Measurements from ENCODE around the gene VPS51.

The VPS51 gene

GRCh38 chr11:65095974-65096806, at the start of gene VPS51:
VPS51 (plus strand) TSS chr11:65096214; CDS start chr11:65096251, 37 bp downstream.
- DNase-seq (ENCODE audit: low spot score): peak; percentile 91

- DNase-seq (ENCODE audit: low spot score): no peak
Measured at GRCh38 chr11:65047581-65048422, 48.2 kb upstream of the VPS51 start.

GRCh38 chr11:65051398-65051858, 44.6 kb upstream of the VPS51 start:
- DNase-seq (ENCODE audit: low spot score): no peak

- DNase-seq (ENCODE audit: low spot score): no peak
Measured at GRCh38 chr11:65053827-65054508, 42.0 kb upstream of the VPS51 start.

- no peak for DNase-seq (ENCODE audit: low spot score)
Measured at GRCh38 chr11:65055538-65055937, 40.5 kb upstream of the VPS51 start.

- no peak for DNase-seq (ENCODE audit: low spot score)
Measured at GRCh38 chr11:65056999-65057398, 39.0 kb upstream of the VPS51 start.

GRCh38 chr11:65057526-65057925, 38.5 kb upstream of the VPS51 start:
- no peak for DNase-seq (ENCODE audit: low spot score)

- no peak for DNase-seq (ENCODE audit: low spot score)
Measured at GRCh38 chr11:65058012-65058411, 38.0 kb upstream of the VPS51 start.

GRCh38 chr11:65058419-65059054, 37.5 kb upstream of the VPS51 start, which contains the start of gene NAALADL1:
NAALADL1 (minus strand) TSS chr11:65058553; CDS start chr11:65058521, 32 bp downstream.
- DNase-seq (ENCODE audit: low spot score): no peak

GRCh38 chr11:65059523-65059922, 36.5 kb upstream of the VPS51 start:
- DNase-seq (ENCODE audit: low spot score): no peak

- no peak for DNase-seq (ENCODE audit: low spot score)
Measured at GRCh38 chr11:65059959-65060824, 35.8 kb upstream of the VPS51 start.

GRCh38 chr11:65060913-65061408, 35.1 kb upstream of the VPS51 start:
- no peak for DNase-seq (ENCODE audit: low spot score)

GRCh38 chr11:65063532-65063931, 32.5 kb upstream of the VPS51 start:
- DNase-seq (ENCODE audit: low spot score): no peak

- DNase-seq (ENCODE audit: low spot score): no peak
Measured at GRCh38 chr11:65064847-65065240, 31.2 kb upstream of the VPS51 start.

- no peak for DNase-seq (ENCODE audit: low spot score)
Measured at GRCh38 chr11:65065851-65066250, 30.2 kb upstream of the VPS51 start.

GRCh38 chr11:65066315-65066714, 29.7 kb upstream of the VPS51 start:
- no peak for DNase-seq (ENCODE audit: low spot score)

GRCh38 chr11:65066805-65067291, 29.2 kb upstream of the VPS51 start:
- DNase-seq (ENCODE audit: low spot score): no peak

GRCh38 chr11:65067446-65067845, 28.6 kb upstream of the VPS51 start:
- DNase-seq (ENCODE audit: low spot score): no peak

- no peak for DNase-seq (ENCODE audit: low spot score)
Measured at GRCh38 chr11:65069217-65069616, 26.8 kb upstream of the VPS51 start.

GRCh38 chr11:65071907-65072630, 23.9 kb upstream of the VPS51 start:
- no peak for DNase-seq (ENCODE audit: low spot score)
